Fibroblast of pulmonary artery (primary cell): ENCODE data around the gene TMEM108.

ENCODE experiments used
- DNase-seq: peaks from one replicate; pipeline ENCODE4 v3.0.0-alpha.2; 2010; ENCODE audit warnings: low read depth
- H3K4me3 ChIP-seq: replicated peaks from 2 replicates; pipeline ENCODE4 v1.5.1; 2011; ENCODE audit warnings: low read depth, mild to moderate bottlenecking, control low read depth, low read length, moderate library complexity
- CTCF ChIP-seq: IDR thresholded peaks from 2 replicates; pipeline ENCODE4 v1.5.1; 2011; ENCODE audit warnings: mild to moderate bottlenecking, control low read depth, low read length, inconsistent platforms; ENCODE audit errors: missing control alignments

Gene TMEM108

DNA sequence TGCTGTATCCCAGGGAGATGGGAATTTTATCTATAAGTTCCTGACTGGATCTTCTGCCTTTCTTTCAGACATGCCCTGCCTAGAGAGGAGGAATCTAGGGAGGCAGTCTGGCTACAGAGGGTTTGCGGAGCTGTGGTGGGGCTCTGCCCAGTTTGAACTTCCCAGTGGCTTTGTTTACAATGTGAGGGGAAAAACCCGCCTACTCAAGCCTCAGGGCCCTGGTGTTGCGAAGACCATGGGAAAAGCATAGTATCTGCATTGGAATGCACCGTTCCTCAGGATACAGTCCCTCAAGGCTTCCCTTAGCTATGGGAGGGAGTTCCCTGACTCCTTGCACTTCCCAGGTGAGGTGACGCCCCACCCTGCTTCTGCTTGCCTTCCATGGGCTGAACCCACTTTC lies 168.7 kb downstream of the TMEM108 start:
- no peak for DNase-seq
- TF ChIP-seq CTCF, result no peak
- H3K4me3 ChIP-seq, result no peak overlapping the region

GRCh38 chr3:133208184-133208583 lies 170.0 kb downstream of the TMEM108 start:
- no peak for TF ChIP-seq CTCF
- no peak for DNase-seq
- no peak overlapping the region for H3K4me3 ChIP-seq

GRCh38 chr3:133209871-133210550 lies 171.8 kb downstream of the TMEM108 start:
- H3K4me3 ChIP-seq, result no peak overlapping the region
- peak; percentile 39 for DNase-seq
- TF ChIP-seq CTCF, result no peak

DNA sequence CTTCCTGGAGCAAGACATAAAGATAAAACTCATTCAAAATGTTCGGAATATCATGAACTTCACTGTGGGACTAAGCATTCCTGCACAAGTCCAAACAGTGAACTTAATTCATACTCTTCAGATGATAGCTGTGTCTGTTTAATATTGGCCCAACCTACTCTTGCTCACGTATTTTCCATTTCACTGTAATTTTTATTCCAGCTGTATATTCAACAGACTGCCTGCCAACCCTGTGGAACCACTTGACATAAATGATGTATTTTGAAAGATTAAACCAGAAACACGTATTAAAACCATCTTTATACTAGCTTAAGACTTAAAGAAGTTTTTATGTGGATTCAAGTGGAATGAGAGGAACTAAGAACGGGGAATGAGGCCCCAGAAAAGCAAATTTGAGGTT lies 172.5 kb downstream of the TMEM108 start:
- no peak overlapping the region for H3K4me3 ChIP-seq
- no peak for DNase-seq
- TF ChIP-seq CTCF, result no peak

- TF ChIP-seq CTCF, result no peak
- peak; percentile 17 for DNase-seq
- H3K4me3 ChIP-seq, result no peak overlapping the region
Measured at GRCh38 chr3:133211449-133211848, 173.3 kb downstream of the TMEM108 start.

DNA sequence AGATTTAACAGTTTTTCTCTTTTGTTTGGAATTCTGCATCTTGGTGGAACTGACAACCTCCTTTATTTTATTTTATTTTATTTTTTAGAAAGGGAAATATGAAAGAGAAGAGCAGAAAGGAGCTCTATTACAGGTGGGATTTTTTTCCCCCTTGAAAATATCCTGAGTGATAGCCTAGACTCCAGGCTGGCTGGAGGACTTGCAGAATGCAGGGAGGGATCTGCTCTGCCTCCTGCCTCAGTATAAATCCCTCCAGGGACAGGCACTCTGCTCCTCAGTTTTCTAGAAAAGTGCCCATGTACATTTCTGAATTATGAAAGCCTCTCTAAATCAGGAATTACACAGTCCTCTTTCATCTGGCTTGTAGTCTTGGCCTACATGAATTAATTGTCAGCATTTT lies 173.7 kb downstream of the TMEM108 start:
- H3K4me3 ChIP-seq, result no peak overlapping the region
- TF ChIP-seq CTCF, result no peak
- DNase-seq, result no peak

- DNase-seq, result no peak
- no peak overlapping the region for H3K4me3 ChIP-seq
- TF ChIP-seq CTCF, result no peak
Measured at GRCh38 chr3:133213937-133214336, 175.7 kb downstream of the TMEM108 start.
